ENCODE results near the gene LY6G6F.

The LY6G6F gene

GRCh38 chr6:31676904-31677303 lies 29.8 kb upstream of the LY6G6F start:
- no peak for DNase-seq (ENCODE audit: low read depth)

DNA sequence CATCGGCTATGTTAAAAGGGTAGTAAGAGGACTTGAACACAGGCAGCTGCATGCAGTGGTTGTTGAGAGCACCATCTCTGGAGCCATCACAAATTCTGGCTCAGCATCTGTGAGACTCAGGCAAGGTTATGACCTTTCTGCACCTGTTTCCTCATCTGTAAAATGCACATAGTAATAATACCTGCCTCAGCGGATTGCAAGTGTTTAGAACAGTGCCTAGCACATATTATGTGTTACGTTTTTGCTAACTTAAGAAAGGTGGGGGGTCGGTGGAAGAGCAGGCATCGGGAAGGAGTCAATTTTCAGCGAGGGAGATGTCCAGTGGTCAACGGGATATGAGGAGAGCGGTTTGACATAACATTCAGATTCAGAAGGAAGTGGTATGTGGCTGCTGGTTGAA lies 28.7 kb upstream of the LY6G6F start:
- no peak for DNase-seq (ENCODE audit: low read depth)

DNA sequence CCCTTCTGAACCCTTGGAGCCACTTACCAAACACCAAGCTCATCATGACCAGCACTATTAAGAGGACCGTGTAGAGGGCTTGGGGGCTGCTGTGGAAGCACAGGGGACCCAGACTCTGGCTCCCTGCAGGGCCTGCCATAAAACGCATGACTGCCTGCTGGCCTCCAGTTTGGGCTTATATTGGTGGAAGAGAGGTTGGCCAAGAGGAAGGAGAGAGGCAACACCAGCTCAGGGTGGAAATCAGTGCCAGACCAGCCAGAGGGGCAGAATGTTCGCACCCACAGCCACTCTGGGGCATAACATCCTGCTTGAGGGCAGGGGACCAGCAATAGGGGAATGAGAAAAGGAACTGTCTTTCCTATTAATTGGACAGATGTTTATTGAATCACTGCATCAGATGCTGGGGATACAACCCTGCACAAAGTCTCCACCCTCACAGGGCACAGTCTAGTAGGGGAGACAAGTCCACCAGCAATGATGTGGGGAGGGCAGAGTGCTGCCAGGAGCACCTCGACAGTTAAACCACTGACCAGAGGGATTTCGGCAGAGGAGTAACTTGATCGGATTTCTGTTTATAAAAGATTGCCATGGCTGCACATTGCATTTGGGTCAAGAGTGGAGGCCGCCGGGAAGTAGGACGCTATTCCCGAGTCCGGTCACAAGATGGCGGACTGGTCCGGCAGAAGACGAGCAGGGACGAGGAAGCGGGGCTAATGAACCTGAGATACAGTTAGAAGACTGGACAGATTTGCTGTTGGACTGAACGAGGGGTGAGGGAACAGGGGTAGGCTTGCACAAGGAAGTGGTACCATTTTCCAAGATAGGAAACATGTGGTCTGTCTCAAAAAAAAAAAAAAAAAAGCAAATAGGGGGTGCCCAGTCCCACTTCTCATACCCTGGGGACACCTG lies 26.2 kb upstream of the LY6G6F start, which contains the start of gene LY6G5C:
TSS of gene LY6G5C (minus strand) at position 842 of the 909 bp plus-strand sequence. CDS start at position 148, 694 bp downstream.
- DNase-seq (ENCODE audit: low read depth) = peak; percentile 32

DNA sequence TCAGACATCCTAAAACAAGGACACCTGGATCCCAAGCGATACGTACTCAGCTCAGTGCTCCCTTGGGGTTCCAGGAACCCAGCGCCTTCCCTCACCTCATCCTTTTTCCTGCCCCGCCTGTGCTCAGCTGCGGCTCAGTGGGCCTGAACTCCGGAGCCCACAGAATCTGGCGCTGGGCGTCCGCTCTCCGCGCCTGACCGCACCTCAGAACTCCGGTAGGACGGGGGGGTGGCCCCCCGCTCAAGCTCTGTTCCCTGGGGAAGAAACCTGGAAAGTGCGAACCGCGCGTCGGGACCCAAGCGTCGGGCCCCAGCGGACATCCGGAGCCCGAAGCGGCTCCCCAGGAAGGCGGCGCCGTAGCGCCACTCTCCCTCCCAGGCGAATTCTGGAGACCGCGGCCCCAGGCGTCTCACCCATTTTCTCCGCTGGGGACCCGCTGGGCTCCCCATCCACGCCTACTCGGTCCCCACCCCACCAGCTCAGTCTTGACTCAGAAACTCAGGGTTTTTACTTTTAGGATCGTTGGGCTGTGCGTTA lies 25.5 kb upstream of the LY6G6F start:
- no peak for DNase-seq (ENCODE audit: low read depth)

DNA sequence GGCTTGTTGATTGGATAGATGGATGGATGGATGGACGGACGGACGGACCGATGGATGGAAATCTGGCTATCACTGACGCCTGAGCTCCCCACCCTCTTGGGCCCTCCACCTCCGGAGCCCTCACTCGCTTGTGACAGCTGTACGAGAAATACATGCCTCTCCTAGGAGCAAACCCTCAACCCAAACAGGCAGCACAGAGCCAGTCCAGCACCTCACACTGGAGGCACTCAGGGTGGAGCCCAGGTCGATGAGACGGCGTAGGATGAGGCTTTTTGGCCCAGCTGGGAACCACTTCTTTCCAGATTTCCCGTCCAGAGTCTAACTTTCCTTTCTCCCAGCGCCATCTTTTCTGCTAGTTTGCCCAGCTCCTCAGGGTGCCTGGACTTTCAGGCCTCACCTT lies 23.1 kb upstream of the LY6G6F start:
- no peak for DNase-seq (ENCODE audit: low read depth)

DNA sequence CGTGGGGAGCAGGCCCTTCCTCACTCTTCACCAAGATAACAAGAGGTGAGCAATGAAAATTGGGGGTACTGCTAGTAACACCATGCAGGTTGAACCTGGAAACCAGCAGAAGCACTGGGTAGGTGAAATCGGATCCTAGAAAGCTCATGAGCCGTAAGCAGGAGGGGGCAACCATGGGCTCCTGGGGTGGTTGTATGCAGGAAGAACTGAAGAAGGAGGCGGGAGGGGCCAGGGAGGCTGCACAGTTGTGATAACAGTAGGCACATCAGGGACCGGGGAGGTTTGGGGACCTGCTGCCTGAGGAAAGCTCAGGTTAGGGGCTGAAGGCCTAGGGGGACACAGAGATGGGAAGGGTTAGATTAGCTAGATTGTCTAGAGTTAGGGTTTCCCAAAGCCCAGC lies 20.2 kb upstream of the LY6G6F start:
- no peak for DNase-seq (ENCODE audit: low read depth)

DNA sequence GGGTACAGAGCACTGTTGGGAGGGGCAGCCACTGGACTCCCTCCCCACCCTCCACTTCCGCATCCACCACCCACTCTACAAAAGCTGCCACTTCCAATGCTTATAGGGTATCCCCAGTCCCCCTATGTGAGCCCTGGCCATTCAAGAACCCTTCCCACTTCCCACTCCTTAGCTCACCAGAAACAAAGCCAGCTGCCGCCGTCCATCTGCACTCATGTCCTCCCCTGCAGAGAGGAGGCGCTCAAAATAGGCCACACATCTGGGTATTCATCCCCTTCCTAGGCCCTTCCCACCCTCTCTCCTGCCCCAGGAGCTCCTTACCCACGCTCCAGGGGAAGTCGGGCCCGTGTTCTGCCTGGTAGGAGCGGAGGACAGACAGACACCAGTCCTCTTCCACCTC lies 19.3 kb upstream of the LY6G6F start:
- DNase-seq (ENCODE audit: low read depth) = no peak

- no peak for DNase-seq (ENCODE audit: low read depth)
These were observed 18.6 kb upstream of the LY6G6F start for GRCh38 chr6:31687860-31688693.

DNA sequence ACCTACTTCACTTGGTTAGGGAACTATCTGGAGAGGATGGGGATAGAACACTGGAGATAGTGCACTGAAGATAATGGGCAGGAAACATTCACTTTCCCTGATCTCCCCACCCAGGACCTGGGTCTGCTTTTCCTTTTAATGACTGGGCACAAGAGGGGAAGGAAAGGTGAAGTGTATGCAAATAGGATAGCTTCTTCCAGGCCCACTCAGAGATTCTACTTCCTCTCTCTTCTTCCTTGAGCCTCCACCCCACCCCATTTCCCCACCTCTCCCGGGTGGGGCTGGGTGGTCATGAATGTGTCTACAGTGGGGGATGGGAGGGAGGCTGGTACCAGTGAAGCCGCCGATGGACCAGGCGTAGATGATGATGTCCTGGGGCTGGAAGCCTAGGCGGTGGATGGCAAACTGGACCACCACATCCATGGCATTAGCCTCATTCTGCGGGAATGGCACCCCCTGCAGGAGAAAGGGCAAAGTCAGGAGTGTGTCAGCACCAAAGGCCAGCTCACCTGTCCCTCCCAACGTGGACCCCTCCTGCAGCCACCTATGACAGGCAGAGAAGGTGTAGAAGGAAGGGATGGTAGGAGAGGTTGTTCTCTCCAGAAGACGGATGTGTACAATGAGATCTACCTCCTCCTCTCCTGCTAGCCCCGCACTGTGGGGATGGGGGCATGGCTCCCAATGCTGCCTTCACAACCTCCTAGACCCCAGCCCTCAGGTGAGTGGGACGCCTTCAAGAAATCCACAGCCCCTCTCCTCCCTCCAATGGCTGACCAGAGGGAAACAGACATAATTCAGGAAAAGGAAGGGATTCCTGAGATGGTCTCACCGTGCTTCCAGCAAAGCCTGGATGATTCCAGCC lies 17.2 kb upstream of the LY6G6F start:
- no peak for DNase-seq (ENCODE audit: low read depth)

DNA sequence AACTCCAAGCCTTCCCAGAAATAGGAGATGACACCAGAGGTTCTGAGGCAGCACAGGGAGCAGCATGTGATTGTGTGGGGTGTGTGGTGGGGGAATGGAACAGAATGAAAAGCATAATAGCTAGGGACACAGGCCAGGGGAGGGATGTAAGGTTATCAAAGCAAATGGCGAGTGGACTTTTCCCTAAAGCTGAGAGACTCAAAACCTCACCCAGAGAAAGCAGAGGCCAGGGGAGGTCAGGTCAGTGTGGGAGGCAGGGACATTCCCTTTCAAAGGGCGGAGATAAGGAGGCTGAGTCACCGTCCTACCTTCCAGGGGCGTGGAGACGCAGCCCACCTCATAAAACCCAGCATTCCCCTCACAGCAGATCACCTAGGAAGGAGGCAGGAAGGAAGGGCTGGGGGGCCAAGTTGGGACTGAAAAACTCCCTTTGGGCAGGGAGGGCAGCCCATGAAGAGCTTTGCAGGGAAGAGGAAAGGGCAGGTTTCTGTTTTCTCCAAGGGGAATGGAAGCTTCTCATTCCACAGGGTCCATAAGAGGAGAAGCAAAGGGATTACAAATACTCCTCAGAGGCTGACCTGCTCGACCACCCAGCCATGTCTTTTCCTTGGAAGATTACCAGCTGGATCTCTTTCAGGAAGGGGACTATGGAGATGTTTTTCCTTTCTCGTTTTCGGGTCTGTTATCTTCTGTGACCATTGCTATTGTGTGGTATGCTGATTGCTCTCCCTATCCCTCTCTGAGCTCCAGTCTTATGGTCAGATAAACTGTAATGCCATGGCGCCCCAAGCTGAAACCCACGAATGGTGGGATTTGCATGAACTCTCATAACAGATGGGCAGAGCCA lies 16.2 kb upstream of the LY6G6F start:
- no peak for DNase-seq (ENCODE audit: low read depth)

DNA sequence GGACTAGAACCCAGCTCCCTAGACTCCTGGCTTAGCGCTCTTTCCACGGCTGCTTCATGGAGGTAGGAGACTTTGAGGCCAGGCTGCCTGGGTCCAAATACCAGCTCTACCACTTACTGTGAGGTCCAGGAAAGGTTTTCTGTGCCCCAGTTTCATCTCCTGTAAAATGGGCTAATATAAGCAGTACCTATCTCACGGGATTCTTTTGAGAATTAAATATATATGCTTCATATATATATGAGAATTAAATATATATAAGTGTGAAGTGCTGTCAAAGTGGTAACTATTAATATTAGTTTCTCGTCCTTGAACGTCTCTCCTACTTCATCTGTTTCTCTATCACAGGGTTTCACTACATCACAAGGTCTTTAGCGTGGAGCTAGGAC lies 15.6 kb upstream of the LY6G6F start:
- no peak for DNase-seq (ENCODE audit: low read depth)

DNA sequence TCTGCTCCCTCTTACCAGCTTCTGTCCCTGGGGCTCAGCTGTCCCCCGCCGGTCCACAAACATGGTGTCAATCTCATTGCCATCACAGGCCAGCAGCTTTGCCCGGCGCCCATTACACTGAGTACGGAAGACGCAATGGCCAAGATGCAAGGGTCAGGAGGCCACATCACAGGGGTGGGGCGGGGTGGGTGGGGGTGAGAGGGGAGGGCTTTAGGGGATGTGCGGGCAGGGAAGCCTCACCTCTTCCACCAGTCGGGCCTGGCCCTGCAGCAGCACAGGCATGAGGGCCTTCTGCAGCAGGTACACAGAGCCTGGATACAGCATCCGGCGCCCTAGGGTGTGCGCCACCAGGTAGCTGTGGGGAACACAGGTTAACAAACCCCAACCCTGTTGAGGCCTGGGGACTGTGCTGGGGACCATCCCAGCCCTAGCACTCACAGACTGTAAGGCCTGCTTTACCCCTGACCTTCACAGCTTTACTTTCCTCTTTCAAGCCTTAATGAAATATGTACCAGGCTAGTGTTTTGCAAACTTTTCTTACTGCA lies 15.0 kb upstream of the LY6G6F start:
- DNase-seq (ENCODE audit: low read depth) = no peak

DNA sequence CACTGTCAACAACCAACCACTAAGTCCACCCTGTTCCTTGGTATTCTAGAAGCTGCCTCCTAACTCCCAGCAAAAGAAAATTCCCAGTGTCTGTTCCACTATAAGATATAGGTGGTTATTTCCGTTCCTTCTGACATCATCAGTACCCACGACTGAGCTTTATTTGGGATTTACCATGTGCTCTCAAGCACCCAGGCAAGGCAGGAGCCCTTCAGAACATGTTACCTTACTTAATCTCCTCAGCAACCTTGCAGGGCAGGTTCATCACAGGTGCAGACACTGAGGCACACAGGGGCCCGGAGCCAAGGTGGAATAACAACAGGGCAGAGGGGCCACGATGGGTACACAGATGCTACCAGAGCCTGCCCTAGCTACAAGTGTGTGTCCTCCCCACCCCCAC lies 14.3 kb upstream of the LY6G6F start:
- no peak for DNase-seq (ENCODE audit: low read depth)

DNA sequence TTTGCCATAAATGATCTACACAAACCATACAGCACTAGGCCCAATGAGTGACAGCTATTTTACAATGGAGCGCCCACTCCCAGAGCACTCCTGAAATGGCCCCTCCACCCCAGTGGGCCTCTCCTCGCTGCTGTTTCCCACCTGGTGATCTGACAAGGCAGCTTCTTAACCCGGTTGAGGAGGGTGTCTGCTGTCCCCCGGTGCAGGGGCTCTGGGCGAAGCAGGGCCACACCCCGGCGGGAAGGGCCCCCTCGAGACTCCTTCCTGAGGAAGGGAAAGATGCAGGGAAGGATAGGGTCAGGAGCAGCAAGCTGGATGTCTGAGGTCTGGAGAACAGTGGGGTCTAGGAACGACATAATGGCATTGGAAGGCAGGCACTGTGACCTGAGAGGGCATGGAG lies 13.8 kb upstream of the LY6G6F start:
- DNase-seq (ENCODE audit: low read depth) = no peak

DNA sequence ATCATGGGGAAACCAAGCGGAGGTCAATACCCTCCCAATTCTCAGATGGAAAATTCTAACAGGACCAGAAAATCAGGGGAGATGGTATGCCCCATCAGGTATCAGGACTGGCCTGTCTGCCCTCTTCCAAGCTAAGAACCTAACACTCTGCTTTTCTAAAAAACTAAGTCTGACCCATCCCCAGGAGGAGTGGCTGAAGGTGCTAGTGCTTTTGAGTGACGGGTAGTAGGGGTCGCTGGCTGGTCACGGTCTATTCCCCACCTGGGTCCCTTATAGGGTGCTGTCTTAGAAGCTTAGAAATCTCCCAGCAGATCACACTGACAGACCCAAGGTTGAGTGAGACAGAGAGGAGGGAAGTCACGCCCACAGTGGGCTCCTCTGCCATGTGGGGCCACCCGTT lies 13.1 kb upstream of the LY6G6F start:
- DNase-seq (ENCODE audit: low read depth) = no peak

DNA sequence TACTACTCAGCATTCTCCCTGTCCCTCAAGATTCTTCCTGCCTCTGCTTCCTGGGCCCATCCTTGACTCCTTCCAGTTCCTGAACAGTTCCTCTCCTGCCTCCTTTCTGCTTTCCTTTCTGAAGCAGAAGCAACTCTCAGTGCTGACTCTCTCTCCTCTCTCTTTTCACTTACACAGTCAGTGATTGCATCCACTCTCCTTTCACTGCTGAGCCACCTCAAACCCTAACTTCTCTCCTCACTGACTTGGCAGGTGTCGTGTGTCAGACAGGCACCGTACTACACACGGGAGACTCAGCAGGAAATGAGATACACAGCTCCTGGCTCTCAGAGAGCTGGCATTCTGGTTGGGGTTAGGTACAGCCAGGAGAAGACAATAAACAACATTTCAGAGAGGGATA lies 9.1 kb upstream of the LY6G6F start:
- DNase-seq (ENCODE audit: low read depth) = no peak

GRCh38 chr6:31700740-31701401 lies 5.8 kb upstream of the LY6G6F start:
- no peak for DNase-seq (ENCODE audit: low read depth)

GRCh38 chr6:31701666-31702404 lies 4.8 kb upstream of the LY6G6F start:
- DNase-seq (ENCODE audit: low read depth) = no peak

DNA sequence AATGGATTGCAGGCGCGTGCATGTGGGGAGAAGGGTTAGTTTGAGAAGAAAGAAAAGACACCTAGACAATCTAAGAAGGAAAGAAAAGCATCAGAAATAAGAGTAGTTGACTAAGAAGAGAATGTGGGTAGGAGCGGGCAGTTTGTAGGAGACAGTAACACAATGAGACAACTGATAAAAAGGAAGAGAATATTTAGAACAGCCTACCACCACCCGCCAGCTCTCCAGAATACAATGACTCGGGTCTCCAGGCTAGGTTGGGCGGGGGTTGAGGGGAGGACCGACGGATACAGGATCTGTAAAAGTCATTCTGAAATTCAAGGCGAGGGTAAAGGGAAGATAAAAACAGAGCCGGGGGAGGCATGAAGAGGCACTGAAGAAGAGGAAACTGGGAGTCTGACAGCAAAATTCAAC lies 4.3 kb upstream of the LY6G6F start:
- no peak for DNase-seq (ENCODE audit: low read depth)
